TTC549 (cell line): ENCODE data around the gene TMEM208.

Experiments
- FAIRE-seq: peaks from 2 replicates; lab custom pipeline; 2012; peaks lifted over from hg19 to GRCh38; lab: Jason Lieb, UNC

The TMEM208 gene

DNA sequence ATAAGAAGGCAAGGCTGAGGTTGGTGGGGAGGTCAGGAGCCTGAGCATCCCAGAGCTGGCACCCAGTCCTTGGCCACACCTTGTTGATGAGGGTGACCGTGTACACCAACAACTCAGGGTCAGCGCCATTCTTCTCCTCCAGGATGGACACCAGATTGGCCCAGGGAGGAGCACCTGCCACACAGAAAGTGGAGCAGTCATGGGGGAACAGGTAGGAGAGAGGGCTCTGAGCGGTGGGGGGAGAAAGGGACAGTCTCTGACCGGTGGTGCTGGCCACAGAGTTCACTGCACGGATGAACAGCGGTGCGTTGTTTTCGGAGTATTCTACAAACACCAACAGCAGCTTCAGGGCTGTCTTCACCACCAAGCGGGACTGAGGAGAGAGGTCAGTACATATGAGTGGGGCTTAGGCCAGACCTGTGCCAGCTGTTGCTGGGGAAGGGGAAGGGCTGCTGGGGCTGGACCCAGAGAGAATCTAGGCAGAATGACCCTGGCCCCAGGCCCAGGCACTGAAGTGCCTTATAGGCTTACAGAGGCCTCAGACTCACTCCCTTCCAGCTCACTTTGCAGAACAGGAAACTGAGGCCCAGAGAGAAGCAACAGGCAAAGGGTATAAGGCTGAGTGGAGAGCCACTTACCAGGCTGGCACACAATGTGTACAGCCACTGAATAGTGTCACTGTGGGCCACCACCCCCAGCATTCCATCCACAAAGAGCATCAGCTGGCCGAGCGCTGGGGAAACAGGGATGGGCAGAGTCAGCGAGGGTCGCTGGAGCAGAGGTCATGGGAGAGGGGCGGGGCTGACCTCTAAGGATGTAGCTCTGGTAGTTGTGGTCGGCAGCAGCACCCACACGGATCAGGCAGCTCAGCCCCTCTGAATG lies 10.7 kb downstream of the TMEM208 start:
- FAIRE-seq, result no peak

DNA sequence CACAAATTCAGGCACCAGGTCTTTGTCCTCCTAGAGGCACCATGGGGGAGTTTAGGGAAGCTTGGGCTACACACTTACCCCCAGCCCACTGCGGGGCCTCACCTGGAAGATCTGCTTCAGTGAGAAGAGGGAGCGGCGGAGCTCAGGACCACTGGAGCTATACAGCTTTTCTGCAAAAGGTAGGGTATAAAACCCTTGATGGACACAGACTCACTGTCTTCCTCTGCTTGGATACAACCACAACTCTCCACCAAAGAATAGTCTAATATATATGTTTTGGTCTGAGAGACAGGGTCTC lies 11.3 kb downstream of the TMEM208 start:
- no peak for FAIRE-seq

DNA sequence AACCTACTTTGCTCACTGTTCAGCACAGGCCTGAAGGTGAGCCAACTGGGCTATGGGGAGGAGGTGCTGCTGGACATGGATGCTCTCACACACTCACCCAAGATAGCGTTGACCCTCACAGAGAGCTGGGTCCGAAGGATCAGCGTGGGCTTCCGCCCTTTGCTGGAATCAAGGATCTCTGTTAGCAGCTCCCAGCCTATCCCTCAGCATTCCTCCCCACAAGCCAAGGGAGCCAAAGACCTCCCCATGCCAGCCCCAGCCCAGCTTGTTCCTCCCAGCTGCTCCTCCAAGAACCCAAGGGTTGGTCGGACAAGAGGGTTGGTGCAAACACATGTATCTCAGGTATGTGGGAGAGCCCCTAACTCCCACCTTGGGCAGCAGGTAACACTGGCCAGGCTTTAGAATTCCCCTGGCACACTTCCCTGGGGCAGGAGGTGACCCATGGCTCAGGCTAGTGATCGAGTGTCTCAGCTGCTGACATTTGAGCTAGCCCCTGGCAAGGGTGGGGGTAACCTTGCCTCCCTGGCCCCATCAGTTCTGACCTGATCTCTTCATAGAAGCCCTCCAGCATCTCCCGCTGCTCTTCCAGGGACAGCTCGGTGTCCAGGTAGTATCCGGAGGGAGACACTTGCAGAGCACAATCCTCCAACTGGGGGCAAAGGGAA lies 12.0 kb downstream of the TMEM208 start:
- no peak for FAIRE-seq

DNA sequence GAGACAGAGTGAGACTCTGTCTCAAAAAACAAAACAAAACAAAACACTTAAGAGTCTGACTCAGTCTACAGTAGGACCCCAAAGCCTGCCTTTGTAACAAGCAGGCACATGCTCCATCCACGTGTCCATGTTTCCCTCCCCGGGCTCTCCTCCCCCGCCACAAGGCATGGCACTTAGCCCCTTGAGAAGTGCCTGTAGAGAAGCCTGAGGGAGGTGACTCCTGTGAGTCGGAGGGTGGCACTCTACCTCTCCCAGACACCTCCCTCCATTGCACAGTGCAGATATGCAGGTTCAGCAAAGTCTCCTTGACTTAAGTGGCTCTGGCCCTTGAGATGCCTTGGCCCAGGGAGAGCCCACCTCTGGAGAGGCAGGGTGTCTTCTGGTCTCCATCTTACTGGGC lies 13.6 kb downstream of the TMEM208 start:
- FAIRE-seq, result no peak

DNA sequence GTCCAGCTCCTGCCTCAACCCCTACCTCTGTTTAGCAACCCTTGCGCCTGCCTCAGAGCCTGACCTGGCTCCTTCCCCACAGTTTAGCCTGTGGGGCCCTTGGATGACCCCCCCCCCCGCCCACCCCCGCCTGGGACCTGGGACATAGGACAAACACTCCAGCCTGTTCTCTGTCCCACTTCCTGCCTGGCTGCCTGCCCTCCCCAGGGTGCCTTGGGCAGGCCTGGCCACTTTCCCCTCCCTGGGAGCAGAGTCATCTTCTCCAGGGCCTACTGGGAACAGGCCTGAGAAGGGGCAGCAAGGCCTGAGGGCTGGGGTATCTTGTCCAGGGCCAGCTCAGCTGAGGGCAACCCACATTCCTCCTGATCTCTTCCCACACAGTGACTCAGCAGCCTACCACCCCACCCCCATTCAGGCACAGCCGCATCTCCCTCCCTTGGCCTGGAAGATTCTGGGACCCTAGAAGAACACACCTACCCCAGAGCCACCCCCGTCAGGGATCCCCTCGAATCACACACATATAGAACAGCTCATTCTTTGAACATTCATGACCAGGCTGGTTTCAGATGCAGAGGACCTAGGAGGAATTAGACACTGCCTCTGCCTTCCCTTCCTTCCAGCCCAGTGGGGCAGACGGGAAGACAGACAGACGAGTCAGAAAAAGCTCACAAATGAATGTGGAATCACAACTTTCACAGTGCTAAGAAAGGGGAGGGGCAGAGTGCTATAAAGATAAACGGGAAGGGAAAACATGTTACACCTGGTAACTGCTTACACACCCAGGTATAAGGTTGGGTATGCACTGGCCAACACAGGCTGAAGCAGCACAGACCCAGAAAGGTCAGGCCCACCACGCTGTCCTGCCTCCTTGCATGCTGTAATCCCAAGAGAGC lies 14.3 kb downstream of the TMEM208 start:
- FAIRE-seq, result no peak

DNA sequence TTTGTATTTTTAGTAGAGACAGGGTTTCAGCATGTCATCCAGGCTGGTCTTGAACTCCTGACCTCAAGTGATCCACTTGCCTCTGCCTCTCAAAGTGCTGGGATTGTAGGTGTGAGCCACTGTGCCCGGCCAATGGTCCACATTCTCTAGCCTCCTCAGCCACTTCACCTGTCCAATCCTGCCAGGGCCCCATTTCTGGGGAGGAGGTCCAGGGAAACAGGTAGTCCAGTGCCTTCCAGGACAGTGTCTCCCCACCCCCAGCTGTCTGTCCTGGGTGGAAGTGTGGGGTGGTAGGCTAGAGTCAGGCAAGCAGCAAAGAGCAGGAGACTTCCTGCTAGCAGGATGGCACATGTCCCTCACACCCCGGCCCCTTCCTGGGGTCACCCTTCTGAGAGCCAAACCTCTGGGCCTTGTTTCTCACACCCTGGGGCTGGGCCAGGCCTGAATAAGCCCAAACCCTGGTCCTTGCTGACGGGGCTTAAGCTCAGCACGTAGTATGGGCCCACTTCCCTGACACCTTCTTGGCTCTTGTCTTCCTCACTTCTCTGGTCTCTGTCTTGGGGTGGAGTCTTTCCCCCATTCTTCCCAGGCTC lies 15.3 kb downstream of the TMEM208 start:
- no peak for FAIRE-seq

DNA sequence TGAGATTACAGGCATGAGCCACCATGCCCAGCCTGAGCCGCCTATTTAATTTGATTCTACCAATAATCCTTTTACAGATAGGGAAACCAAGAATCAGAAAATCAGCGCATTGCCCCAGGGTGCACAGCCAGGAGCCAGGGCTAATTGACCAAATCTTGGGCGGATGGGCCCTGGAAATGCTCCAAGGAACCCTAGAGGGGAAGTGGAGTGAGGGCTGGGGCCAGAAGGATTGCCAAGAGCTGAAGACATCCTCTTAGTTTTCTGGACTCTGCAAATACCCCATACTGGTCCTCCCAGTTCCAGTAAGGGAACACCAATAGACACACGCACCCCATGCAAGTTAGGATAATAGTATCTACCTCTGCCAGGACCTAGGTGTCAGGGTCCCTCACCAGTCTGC lies 16.6 kb downstream of the TMEM208 start:
- FAIRE-seq, result no peak

DNA sequence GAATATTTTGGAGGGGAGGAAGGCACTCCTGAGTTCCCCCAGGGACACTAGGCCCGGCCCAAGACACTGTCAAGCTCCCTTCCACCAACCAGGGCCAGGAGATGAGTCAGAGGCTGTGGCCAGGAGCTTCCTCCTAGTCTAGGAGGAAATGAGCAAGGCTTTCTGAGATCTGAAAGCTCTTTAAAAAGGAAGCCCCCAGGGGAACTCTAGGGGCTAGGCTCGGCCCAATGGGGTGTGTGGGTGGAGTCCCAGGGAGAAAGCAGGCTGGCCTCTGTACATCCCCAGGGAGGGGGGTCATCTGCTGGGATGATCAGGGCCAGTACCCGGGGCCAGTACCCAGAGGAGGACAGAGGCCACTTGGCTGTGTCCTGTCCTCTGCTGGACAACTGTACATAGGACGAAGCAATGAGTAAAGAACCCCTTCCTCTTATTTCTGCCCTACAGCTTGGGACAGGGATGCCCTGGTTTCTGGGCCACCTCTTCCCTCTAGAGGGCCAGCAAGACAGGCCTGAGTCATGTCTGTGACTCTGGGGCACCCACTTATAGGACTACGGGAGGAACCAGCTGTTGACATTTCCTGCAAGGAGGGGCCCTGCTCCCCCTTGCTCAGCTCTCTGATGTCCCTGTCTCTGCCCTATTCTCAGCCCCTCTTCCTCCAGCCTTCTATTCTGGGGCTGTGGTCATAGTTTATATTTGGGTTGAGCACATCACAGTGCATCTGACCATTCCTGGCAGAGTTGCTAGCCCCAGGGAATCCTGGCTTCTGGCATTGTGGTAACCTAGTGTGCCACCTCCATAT lies 17.7 kb downstream of the TMEM208 start:
- FAIRE-seq, result no peak

DNA sequence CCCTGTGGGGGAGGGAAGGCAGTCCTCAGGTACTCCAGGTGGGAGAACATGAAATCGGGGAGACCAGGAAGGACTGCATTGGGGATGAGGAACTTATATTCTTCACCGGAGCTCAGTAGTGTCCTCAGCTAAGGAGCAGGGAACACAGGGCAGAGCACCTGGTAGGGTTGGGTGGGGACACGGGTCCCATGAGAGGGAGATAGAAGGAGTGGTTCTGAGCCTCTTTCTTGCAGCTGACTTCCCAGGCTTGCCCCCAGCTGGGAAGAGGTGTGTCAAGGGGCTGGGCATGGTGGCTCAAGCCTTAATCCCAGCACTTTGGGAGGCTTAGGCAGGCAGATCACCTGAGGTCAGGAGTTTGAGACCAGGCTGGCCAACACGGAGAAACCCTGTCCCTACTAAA lies 18.3 kb downstream of the TMEM208 start:
- FAIRE-seq, result no peak

DNA sequence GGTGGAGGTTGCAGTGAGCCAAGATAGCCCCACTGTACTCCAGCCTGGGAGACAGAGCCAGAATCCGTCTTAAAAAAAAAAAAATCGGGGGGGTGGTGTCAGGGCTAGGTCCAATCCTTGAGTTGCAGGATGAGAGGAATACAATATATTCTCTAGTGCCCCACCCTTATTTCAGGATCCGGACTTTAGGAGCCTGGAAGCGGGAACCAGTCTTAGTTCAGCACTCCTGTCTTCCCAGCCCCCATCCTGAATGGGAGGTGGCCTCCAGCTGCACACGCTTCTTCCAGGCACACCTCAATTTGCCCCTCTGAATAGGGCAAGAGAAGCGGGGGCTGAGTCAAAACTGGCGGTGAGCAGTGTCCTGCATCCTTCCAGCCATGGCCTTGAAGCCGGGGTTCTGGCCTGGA lies 18.7 kb downstream of the TMEM208 start:
- no peak for FAIRE-seq

DNA sequence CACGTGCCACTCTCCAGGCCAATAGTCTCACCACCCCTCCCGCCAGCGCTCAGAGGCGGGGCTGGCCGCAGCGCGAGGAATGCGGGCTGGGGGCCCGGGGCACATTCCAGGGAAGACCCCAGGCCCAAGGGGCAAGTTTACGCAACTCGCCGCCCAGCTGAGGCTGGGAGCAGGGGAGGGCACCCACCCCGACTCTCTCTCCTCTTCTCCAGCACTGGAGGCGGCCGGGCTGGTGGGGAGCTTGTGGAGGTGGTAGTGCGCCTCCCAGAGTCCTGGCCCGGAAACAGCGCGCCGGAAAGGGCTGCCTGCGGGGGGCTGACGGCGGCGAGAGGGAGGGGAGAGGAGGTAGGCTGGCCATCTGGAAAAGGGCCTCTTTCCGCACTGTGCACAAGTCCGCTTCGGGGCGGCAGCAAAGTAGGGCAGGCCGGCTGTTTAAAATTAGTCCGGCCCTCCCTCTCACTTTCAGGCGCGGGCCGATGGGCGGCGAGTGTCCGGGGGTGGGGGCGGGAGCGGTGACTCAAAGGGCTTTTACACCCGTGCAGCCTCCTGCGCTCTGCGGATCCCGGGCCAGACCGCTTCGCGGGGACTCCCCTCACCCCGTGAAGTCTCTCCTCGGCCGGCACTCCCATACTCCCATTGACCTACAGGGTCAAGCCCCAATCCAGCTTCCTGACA lies 19.3 kb downstream of the TMEM208 start:
- FAIRE-seq, result no peak

DNA sequence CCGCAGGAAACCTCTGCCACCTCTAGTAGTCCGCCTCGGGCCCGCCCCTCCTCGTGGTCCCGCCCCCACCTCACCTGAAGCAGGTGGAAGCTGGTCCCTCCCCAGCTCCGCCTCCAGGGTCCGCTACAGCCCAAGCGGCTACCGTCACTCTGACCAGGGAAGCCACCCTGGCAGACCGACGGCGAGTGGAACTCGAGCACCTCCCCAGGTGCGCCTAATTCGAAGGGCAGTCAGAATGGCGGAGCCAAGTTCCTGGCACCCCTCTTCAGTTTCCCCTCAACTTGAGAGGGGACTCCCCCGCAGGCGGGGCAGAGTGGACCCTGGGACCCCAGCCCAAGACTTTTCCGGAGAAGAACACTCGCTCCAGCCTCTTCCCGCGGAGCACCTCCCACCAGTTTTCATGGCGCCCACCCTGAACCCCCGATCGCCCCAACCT lies 19.8 kb downstream of the TMEM208 start:
- FAIRE-seq, result no peak

DNA sequence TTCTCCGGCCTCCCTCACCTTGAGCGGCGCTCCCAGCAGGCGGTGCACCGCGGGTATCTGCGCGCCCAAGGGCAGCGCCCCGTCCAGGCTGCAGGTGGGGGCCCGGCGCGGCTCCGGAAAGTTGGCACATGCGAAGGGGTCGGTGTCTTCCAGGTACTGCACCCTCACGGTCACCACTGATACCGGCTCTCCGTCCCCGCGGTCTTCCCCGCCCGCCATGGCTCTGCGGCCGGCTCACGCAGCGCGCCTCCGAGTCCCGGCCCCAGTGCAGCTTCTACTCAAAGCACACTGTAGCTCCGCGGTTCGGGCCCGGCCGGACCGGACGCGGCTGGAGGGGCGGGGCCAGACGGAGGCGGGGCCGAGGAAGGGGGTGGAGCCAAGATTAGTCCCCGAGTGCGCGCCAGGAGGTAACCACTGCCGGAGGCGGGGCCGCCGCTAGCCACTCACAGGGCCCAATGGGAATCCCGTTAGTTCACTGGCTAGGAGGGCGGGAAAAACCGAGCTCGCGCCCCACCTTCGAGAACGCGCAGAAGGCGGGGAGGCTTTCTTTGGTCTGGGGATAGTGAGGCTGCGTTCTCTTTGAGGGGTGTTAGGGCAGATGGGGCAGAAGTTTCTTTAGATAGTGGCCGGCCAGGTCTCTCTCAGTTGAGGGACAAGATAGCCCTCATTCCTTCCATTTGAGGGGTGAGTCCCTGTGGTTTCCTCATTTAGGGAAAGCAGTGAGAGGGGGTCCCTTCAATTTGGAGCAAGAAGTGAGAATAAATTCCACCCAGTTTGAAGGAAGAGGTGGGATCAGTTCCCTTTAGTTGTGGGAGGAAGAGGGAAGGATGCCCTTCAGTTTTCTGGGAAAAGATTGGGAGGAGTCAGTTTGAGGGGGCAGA lies 20.5 kb downstream of the TMEM208 start, which contains the start of gene FHOD1:
Gene FHOD1 (minus strand): TSS at position 290 of the 881 bp plus-strand sequence. CDS start 71 bp downstream, at position 219.
- peak; percentile 46 for FAIRE-seq

DNA sequence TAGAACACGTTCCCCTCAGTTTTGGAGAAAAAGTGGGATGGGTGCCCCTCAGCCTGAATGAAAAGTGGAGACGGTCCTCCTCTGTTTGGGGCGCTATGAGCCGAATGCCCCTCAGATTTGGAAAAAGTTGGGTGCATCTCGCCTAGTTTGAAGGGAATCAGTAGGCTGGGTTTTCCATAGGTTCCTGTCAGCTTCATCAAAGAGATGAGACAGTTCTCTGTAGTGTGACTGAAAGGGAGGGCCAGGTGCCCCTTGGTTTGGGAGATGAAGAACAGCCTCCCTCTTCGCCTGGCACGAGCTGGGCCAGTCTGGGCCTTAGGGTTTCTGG lies 21.1 kb downstream of the TMEM208 start:
- no peak for FAIRE-seq

DNA sequence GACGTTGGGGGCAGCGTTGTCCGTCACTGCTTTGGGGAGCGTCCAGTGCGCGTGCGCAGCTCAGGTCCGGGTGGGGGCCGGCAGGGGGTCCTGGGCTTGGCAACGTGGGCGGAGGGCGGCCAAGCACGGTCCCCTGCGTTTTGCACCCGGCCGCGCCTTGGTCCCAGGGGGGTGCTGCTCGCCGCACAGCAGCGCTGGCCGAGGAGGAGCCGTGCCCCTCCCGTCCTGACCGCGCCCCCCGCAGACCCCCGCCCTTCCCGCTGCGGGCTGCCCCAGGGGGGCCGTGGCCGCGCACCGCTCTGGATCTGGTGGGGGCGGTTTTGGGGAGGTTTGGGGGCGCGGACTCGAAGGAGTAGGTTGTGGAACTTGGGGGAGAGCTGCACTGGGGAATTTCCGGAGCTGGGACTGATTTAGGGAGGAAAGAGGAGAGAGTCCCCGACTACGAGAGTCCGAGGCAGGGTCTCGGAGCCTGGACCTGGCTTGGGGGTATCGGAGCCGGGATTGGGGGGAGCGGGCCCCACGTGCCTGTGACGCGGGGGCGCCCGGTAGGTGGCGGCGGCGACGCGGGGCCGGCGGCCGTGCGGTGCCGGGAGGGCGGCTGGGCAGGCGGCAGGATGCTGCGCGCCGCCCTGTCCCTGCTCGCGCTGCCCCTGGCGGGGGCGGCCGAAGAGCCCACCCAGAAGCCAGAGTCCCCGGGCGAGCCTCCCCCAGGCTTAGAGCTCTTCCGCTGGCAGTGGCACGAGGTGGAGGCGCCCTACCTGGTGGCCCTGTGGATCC lies 21.7 kb downstream of the TMEM208 start, which contains the start of gene SLC9A5:
Gene SLC9A5 (plus strand): TSS at position 579 of the 777 bp plus-strand sequence. CDS start 36 bp downstream, at position 615.
- no peak for FAIRE-seq

DNA sequence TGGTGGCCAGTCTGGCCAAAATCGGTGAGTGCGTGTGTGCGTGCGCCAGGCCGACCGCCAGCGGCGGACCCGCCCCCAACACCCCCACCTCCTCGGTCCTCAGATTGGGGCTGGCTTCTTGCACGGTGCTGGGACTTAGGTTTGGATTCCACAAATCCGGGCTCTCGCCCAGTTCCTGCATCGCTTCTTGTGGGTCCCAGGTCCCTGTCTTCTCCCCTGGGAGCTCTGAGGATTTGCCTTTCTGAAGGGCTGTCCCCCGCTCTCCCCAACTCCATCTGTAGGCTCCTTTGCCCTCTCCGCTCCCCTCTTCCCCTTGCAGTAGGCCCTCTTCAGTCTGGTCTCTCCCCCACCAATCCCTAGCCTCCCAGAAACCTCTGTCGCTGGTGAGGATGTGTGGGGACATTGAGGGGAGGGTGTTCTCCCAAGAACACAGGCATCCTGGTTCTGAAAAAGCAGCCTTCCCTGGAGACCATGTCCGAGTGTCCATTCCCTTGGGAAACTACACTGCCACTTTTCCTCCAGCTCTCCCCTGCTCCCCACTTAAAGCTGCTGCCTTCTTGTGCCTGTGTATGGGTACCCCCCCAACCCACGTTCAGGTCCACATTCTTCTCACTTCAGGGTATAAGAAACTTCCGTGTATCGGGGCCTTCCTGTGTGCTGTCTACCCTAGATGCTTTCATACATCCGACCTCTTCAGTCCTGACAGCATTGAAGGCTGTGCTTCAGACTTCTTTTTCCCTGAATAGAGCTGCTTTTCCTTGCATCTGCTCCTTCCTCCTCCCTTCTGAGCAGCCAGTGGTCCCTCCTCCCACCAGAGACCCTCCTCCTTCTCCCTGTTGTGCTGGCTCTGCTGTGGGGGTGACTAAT lies 22.5 kb downstream of the TMEM208 start:
- no peak for FAIRE-seq

DNA sequence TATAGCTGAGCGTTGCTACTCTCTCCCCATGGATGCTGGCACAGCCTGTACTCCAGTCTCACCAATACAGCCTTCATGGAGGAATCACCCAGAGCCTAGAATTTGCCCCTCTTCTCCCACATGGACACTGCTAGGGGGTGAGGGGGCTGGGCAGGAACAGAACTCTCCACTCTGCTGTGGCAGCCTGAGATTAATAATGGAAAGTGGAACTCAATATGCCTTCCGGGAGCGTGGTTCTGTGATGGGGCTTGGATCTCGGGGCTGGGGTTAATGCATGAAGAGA lies 23.1 kb downstream of the TMEM208 start:
- no peak for FAIRE-seq
